NCI-H82 (cell line): Measurements from ENCODE around the gene SYNE1.
"Not testable (repeated sequence)": the region's sequence is repeated elsewhere in the genome, so short reads cannot be mapped to it uniquely, and the experiment has no call there.

Experiments
- DNase-seq: peaks from one replicate; lab custom pipeline; 2025; lab: John Stamatoyannopoulos, UW

SYNE1 gene

GRCh38 chr6:152491501-152491900, 145.7 kb downstream of the SYNE1 start:
- not testable (repeated sequence) for DNase-seq

DNA sequence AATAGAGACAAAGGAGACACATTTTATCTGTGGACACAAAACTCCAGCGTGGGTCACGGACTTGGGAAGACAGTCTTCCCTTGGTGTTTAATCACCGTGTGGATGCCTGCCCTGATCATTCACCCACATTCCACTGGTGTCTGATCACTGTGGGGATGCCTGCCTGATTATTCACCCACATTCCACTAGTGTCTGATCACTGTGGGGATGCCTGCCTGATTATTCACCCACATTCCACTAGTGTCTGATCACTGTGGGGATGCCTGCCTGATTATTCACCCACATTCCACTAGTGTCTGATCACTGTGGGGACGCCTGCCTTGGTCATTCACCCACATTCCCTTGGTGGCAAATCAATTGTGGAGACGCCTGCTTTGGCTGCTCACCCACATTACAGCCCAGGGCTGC, 146.2 kb downstream of the SYNE1 start:
- DNase-seq, result not testable (repeated sequence)

GRCh38 chr6:152484806-152485205, 152.4 kb downstream of the SYNE1 start:
- no peak for DNase-seq

GRCh38 chr6:152482289-152482688, 154.9 kb downstream of the SYNE1 start:
- DNase-seq, result no peak

DNA sequence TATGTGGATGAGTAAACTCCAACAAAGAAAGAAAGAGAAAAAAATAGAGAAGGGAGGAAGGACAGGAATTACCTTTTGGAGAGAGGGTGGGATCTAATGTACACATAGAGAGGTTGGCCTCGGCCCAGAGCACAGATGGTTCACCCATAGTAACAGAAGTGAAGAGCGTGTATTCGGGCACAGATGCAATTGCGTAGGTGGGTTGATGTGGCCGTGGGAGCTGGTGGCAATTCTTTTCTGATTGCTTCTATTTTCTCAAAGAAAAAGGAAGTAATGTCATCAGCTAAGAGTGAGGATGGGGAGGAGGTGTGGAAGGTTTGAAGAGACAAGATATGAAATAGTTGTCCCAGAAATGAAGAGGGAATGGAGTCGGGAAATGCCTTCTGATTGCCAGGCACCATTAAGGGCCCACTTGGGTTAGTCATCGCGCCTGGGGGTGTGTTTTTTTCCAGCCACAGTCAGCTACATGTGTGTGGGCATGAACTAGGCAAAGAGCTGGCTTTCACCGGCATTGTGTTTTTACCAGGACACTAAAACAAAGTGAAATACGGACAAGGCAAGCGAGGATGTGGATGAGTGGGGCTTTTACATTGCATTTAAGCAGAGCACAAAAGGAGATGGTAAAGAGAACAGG, 158.7 kb downstream of the SYNE1 start:
- DNase-seq, result no peak

DNA sequence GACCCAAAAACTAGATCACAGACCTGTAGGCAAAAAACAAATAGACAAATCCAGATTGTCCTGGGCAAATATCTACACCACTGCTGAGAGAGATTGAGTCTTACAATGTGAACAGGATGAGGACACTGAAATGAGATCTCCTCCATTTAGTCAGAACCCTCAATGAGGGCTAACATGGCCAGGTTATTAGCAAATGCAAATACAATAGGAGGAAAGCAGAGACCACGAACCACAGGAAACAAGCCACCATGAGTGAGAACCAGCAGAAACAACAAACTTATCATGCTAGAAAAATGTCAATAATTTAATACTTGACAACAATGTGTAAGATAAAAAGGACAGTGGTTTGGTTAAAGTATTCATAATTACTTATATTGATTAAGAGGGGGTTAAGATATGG, 162.8 kb downstream of the SYNE1 start:
- DNase-seq, result no peak

GRCh38 chr6:152472325-152472724, 164.8 kb downstream of the SYNE1 start:
- DNase-seq, result no peak

DNA sequence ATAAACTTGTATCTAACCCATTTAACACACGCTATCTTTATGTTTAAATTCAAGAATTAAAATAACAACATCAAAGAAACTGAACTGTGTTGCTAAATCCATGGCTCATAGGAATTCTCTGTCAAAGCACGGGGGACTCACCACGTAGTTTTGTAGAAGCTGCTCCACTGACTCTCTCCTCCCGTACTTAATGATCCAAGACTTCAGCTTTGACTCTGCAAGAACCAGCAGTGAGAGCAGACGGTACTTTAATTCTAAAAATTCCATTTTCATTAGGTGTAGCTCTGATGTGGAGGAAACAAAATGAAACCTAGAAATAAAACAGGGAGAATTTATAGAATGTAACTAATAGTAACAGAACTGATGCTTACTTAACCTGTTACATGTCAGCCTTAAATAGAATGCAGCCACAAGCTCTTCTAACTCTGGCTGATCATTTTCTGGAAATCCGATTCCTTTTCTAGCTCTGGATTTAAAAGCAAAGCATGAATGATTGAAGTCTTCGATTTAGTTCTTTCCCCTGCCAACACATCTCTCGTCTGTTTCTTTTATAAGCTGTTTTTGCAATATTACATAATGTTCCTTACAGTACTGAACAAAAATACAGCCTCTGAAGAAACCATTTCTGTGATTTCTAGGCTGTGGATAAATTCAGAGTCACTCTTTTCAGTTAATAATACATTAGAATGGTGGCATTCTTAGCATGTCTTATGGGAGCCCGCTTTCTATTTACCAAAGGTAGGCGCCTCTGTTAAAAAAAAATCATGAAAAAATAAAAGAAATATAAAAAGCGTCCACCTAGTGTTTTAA, 165.5 kb downstream of the SYNE1 start:
- DNase-seq, result peak; percentile 18

DNA sequence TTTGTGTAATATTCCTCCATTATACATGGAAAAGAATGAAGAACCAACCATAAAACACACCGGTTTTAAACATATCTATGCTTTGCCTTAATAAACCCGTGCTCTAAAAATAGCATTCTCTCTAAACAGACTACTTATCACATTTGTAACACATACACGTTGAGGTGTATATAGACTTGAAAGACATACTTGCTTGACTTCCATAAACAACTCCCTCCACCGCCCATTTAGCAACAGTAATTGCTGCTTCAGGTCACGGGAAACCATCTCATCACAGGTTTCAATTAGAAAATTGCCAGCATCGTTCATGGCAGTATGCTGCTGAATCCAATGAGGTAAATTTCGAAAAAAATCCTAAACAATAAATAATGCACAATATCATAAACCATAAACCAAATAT, 174.0 kb downstream of the SYNE1 start:
- peak; percentile 43 for DNase-seq

- DNase-seq, result peak; percentile 42
Measured at GRCh38 chr6:152462716-152463115, 174.4 kb downstream of the SYNE1 start.

- DNase-seq, result no peak
Measured at GRCh38 chr6:152461556-152461955, 175.6 kb downstream of the SYNE1 start.

- DNase-seq, result no peak
Measured at GRCh38 chr6:152458648-152459644, 178.2 kb downstream of the SYNE1 start.

GRCh38 chr6:152457949-152458624, 179.1 kb downstream of the SYNE1 start:
- DNase-seq, result no peak

GRCh38 chr6:152454003-152454402, 183.2 kb downstream of the SYNE1 start:
- peak; percentile 22 for DNase-seq

DNA sequence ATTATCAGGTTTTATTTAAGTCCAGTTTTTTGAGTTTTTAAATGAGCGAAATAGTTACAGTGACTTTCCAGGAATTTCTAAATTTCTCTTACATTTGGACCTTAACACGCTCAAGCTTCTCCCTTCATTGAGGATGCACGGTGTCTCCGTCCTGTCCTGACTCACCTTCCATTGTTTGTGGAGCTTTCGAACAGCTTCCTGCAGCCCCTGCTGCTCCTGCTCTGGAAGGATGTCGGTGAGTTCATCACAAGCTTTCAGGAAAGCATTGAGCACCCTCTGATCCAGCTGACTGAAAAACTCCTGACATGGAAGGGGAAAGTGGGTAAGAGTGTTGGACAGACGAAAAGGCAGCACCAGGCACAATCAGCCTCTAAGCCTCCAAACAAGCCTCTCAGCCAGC, 183.7 kb downstream of the SYNE1 start:
- DNase-seq, result peak; percentile 25

DNA sequence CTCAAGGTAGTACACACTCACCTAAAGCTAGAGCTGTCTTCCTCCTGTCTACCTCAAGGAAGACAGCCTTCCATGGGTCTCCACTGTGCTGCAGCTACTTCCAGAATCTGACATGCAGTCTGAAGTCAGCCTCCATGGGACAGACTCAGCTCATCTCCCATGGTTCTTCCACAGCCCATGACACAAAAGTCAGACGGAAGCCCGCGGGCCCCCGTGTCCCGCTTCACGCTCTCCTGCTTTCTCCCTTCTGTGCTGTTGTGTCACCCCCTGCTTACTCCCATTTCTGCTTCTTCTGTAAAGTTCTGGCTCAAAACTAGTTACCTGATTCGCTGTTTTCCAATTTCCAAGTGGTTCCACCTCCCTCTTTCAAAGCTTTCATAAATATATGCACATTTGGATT, 184.5 kb downstream of the SYNE1 start:
- DNase-seq, result no peak

DNA sequence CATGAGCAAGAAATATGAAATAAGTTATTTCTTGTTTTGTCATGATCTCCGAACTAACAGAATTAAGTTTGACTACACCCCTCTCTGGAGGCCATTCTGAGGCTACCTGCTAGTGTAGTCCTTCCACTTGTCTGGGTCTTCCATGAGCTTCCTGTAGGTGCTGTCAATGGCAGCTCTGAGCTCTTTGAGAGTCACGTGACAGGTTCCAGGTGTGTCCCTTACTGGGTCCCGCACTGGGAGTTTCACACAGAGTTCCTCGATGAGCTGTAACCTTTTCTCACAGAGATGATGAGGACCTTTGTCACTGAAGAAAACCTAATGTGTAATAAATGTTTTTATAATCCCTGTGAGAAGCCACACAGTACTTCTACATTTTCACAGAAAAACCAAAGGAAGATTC, 186.6 kb downstream of the SYNE1 start:
- no peak for DNase-seq

GRCh38 chr6:152441902-152442301, 195.3 kb downstream of the SYNE1 start:
- DNase-seq, result peak; percentile 88

GRCh38 chr6:152435816-152436215, 201.3 kb downstream of the SYNE1 start:
- DNase-seq, result no peak

DNA sequence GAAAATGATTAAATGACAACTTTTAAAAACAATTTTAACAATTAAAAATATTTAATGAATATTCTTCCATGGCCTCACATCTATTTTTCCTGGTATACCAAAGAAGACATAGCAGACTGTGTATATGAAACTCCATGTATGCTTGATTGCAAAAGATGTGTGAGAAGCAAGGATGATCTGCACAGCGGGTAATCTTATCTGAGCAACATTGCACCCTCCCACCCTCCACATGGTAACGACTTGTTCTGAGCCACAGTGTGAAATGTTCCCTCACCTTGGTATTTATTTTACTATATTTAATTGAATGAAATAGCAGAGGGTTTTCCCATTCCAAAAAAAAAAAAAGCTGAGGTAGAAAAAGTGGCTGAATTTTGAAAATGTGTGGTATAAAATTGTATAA, 204.4 kb downstream of the SYNE1 start:
- DNase-seq, result no peak

DNA sequence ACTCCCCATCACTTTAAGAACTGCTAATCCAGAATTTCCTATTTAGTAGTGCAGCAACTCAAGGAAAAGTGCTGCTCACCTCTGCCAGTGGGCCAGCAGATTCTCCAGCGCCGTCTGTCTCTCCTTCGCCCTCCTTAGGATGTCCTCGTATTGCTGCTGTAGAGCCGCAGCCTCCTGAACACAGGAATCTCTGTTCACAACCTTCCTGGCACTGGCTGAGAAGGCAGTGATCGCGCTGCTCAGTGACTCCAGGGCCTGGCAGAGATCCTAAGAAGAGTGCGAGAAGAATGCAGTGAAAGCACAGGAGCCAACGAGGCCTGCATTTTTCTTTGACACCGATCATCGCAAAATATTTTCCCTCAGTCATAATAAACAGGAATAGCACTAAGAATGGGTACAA, 209.0 kb downstream of the SYNE1 start:
- peak; percentile 23 for DNase-seq

- peak; percentile 7 for DNase-seq
Measured at GRCh38 chr6:152426276-152426675, 210.9 kb downstream of the SYNE1 start.
